AG09319 (cell line): ENCODE measurements around the gene BRIP1.
"Not testable (repeated sequence)": the region's sequence is repeated elsewhere in the genome, so short reads cannot be mapped to it uniquely, and the experiment has no call there.

Experiments used
- DNase-seq: peaks from one replicate; pipeline ENCODE4 v3.0.0-alpha.2; 2010; ENCODE audit warnings: low read depth; ENCODE audit errors: extremely low read depth
- TF ChIP-seq, protein P1 (sequence below): IDR thresholded peaks from 2 replicates; pipeline ENCODE4 v1.5.1; 2011; ENCODE audit warnings: low read depth, mild to moderate bottlenecking, inconsistent platforms, low read length, moderate library complexity

Gene BRIP1

DNA sequence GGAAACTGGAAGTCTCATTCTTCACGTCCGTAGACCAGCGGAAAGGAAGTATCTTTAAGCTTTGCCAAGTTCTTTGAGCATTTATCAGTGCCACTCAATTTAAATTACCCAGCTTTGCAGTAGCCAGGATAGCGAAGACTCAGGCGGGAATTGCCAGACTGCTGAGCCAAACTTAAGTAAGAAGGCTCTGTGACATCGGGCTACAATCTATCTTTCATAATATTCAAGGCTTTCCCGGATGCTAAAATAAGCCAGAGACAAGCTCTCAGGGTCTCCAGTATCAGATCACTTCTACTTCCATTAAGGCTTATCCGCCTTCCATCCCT lies 436 bp upstream of the BRIP1 start:
- TF ChIP-seq, protein P1, sequence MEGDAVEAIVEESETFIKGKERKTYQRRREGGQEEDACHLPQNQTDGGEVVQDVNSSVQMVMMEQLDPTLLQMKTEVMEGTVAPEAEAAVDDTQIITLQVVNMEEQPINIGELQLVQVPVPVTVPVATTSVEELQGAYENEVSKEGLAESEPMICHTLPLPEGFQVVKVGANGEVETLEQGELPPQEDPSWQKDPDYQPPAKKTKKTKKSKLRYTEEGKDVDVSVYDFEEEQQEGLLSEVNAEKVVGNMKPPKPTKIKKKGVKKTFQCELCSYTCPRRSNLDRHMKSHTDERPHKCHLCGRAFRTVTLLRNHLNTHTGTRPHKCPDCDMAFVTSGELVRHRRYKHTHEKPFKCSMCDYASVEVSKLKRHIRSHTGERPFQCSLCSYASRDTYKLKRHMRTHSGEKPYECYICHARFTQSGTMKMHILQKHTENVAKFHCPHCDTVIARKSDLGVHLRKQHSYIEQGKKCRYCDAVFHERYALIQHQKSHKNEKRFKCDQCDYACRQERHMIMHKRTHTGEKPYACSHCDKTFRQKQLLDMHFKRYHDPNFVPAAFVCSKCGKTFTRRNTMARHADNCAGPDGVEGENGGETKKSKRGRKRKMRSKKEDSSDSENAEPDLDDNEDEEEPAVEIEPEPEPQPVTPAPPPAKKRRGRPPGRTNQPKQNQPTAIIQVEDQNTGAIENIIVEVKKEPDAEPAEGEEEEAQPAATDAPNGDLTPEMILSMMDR: no peak
- no peak for DNase-seq

DNA sequence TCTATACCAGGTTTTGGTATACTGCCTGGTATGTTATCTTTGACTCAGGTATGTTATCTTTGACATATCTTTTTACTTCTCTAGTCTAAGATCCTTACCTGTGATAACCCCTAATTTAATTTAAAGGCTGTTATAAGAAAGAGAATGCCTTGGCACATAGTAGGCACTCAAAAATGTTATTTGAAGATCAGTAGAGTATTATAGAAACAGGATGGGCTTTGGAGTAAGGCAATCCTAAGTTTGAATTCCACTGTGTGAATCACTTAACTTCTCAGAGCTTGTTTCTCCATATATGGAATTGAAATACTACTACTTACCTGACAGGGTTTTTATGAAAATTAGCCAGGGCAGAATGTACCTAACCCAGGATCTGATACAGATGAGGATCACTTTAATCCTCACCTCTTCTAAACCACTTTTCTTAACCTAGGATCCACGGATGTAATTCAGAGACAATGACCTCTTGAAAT lies 1.2 kb downstream of the BRIP1 start:
- DNase-seq: no peak
- TF ChIP-seq, protein P1: no peak

DNA sequence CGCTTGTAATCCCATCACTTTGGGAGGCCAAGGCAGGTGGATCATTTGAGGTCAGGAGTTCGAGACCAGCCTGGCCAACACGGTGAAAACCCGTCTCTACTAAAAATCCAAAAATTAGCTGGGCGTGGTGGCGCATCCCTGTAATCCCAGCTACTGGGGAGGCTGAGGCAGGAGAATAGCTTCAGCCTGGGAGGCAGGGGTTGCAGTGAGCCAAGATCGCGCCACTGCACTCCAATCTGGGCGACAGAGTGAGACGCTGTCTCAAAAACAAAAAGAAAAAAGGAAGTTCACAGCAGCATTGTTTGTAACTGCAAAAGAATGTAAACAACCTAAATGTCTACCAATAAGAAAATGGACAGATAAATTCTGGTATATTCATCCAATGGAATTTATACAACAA lies 2.9 kb downstream of the BRIP1 start:
- DNase-seq: not testable (repeated sequence)

DNA sequence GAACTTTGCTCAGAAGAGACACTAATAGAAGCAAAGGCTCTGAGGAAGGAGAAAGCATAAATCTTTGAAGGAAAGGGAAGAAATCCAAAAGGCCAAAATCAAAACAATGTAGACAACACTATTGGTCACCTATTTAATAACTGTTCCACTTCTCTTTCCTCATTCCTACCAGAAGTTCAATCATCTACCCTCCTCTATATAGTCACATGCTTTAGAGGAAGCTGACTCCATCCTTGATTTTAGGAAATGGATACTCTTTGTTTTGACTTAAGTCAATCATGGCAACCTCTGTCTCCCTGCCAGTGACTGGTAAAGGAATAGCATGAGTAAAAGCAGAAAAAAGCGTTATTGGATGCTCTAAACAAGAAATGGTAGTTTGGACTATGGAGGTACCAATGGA lies 7.3 kb downstream of the BRIP1 start:
- DNase-seq: no peak
- TF ChIP-seq, protein P1: no peak

DNA sequence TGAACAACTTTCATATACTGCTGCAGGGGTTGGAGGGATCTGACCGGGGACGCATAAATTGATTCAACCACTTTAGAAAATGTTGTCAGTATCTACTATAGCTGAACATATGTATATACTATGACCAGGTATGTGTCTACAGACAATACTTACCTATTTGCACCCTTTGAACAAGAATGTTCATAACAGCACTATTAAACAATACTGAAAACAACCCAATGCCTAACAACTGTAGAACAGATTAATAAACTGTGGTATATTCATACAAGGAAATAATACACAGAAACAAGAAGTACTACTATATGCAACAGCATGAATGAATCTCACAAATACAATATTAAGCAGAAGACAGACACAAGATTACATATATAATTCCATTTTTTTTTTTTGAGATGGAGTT lies 10.5 kb downstream of the BRIP1 start:
- DNase-seq: no peak
- TF ChIP-seq, protein P1: no peak

DNA sequence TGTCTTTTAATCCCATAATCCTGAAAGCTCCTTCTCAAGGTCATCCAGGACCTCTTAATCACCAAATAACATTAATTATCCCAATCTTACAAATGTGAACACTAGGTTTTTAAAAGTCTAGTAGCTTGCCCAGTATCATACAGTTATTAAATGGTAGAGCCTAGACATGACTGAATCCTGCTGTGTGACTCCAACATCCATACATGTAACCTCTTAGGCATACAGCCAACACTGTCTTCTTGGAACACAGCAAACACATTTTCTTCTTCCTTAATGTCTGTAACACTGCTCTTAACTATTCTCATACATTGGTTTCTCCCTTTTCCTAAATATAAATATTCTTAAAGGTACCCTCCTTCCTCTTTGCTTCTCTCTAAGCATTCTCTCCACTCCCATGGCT lies 13.7 kb downstream of the BRIP1 start:
- TF ChIP-seq, protein P1: no peak
- DNase-seq: no peak

DNA sequence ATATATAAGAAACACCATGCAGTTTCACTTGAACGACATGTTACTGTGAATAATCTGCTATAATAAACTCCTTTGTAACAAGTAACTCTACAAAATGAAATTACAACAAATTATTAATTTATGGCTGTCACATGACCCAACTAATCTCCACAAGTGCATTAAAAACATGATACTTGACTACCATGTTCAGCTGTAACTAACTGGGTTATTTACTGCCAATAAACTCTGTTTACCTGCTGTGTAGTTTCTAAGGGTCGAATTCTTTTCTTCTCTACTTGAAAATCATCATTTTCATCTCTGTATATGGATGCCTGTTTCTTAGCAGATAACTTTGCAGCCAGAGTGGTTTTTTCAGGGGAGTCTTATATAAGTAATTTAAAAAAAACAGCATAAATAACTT lies 14.4 kb downstream of the BRIP1 start:
- TF ChIP-seq, protein P1: no peak
- DNase-seq: no peak

DNA sequence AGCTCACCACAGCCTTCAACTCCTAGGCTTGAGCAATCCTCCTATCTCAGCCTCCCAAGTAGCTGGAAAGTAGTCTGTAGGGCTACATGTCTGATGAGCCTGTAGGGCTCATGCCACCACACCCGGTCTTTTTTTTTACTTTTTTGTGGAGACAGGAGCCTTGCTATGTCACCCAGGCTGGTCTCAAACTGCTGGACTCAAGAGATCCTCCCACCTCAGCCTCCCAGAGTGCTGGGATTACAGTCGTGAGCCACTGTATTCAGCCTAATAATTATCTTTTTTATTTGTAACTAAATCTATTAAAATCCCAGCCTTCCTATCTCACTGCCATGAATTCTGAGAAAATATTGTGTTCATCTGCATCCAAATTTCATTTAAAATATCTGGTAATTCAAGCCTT lies 15.1 kb downstream of the BRIP1 start:
- DNase-seq: no peak

More for the DNA sequence above, 15.1 kb downstream of the BRIP1 start:
- TF ChIP-seq, protein P1: no peak
